HEK293T (cell line): ENCODE results near the gene UFC1.

Source experiments
- CTCF ChIA-PET: fragments of 350-600 bp; formaldehyde crosslinking; extraction: SDS; loops from one replicate; lab custom pipeline; 2021; ENCODE audit warnings: antibody characterized with exemption, inconsistent platforms; lab: Yijun Ruan, JAX
- POLR2A ChIA-PET: fragments of 350-600 bp; formaldehyde crosslinking; extraction: SDS; loops from one replicate; lab custom pipeline; 2020; ENCODE audit warnings: antibody characterized with exemption, inconsistent platforms; lab: Yijun Ruan, JAX
- DNase-seq: peaks from one replicate; pipeline ENCODE4 v3.0.0; 2012; ENCODE audit warnings: mixed read lengths; ENCODE audit errors: extremely low spot score
- ARNT ChIP-seq: fragments of 450-650 bp; IDR thresholded peaks from 2 replicates; pipeline ENCODE4 v1.6.1; 2017; ENCODE audit warnings: mild to moderate bottlenecking
- BHLHE40 ChIP-seq: fragments of 450-650 bp; IDR thresholded peaks from 2 replicates; pipeline ENCODE4 v1.6.1; 2016; ENCODE audit warnings: mild to moderate bottlenecking, moderate library complexity, borderline replicate concordance
- CTBP1 ChIP-seq: fragments of 450-650 bp; IDR thresholded peaks from 2 replicates; pipeline ENCODE4 v1.6.1; 2016; ENCODE audit warnings: borderline replicate concordance
- ELF4 ChIP-seq: fragments of 450-650 bp; IDR thresholded peaks from 2 replicates; pipeline ENCODE4 v1.6.1; 2017; ENCODE audit warnings: antibody characterized with exemption
- FOXA1 ChIP-seq: fragments of 450-650 bp; IDR thresholded peaks from 2 replicates; pipeline ENCODE4 v1.6.1; 2016; ENCODE audit warnings: mild to moderate bottlenecking
- FOXK2 ChIP-seq: fragments of 450-650 bp; IDR thresholded peaks from 2 replicates; pipeline ENCODE4 v1.6.1; 2016; ENCODE audit warnings: mild to moderate bottlenecking
- FOXM1 ChIP-seq: fragments of 450-650 bp; IDR thresholded peaks from 2 replicates; pipeline ENCODE4 v1.6.1; 2017; ENCODE audit warnings: mild to moderate bottlenecking, borderline replicate concordance
- HDGF ChIP-seq: fragments of 450-650 bp; IDR thresholded peaks from 2 replicates; pipeline ENCODE4 v1.6.1; 2017; ENCODE audit warnings: antibody characterized with exemption, borderline replicate concordance
- L3MBTL2 ChIP-seq: fragments of 450-650 bp; conservative IDR thresholded peaks from 2 replicates; pipeline ENCODE4 v1.6.1; 2016; ENCODE audit warnings: mild to moderate bottlenecking
- LEF1 ChIP-seq: fragments of 450-650 bp; IDR thresholded peaks from 2 replicates; pipeline ENCODE4 v1.6.1; 2017; ENCODE audit warnings: mild to moderate bottlenecking, borderline replicate concordance
- NFRKB ChIP-seq: fragments of 450-650 bp; IDR thresholded peaks from 2 replicates; pipeline ENCODE4 v1.6.1; 2016; ENCODE audit warnings: mild to moderate bottlenecking, moderate library complexity
- SP1 ChIP-seq: fragments of 450-650 bp; IDR thresholded peaks from 2 replicates; pipeline ENCODE4 v1.6.1; 2017
- SUZ12 ChIP-seq: fragments of 450-650 bp; IDR thresholded peaks from 2 replicates; pipeline ENCODE4 v1.6.1; 2016; ENCODE audit warnings: mild to moderate bottlenecking
- TARDBP ChIP-seq: fragments of 450-650 bp; IDR thresholded peaks from 2 replicates; pipeline ENCODE4 v1.6.1; 2016
- ZNF384 ChIP-seq: fragments of 450-650 bp; IDR thresholded peaks from 2 replicates; pipeline ENCODE4 v1.6.1; 2016
- TF ChIP-seq, protein P1 (sequence below): fragments of 450-650 bp; IDR thresholded peaks from 2 replicates; pipeline ENCODE4 v1.6.1; 2016

UFC1 gene

DNA sequence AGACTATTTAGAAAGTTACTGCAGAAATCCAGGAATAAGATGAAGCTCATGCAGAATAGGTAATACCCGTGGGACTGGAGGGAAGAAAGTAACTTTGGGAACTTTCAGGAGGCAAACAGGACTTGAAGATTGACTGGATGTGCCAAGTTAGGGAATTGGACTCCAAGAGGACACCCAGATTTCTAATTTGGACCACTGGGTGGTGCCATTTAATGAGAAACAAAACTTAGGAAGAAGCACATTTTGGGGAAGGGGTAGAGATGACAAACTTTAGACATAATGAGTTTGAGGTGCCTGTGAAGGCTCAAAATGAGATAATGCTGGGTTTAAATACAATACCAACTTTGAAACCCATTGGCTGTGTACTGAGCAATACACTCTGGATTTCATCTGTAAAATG lies 26.9 kb downstream of the UFC1 start:
- ChIA-PET POLR2A (no interaction called here), CTCF (no interaction called here)
- TF ChIP-seq NFRKB = no peak
- TF ChIP-seq ZNF384 = no peak
- TF ChIP-seq FOXK2 = no peak
- TF ChIP-seq FOXA1 = no peak
- no peak for TF ChIP-seq SP1
- TF ChIP-seq SUZ12 = no peak
- TF ChIP-seq BHLHE40 = no peak
- no peak for TF ChIP-seq LEF1
- no peak for TF ChIP-seq CTBP1
- TF ChIP-seq ARNT = no peak
- TF ChIP-seq FOXM1 = no peak
- TF ChIP-seq L3MBTL2 = no peak
- TF ChIP-seq, protein P1, sequence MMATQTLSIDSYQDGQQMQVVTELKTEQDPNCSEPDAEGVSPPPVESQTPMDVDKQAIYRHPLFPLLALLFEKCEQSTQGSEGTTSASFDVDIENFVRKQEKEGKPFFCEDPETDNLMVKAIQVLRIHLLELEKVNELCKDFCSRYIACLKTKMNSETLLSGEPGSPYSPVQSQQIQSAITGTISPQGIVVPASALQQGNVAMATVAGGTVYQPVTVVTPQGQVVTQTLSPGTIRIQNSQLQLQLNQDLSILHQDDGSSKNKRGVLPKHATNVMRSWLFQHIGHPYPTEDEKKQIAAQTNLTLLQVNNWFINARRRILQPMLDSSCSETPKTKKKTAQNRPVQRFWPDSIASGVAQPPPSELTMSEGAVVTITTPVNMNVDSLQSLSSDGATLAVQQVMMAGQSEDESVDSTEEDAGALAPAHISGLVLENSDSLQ = no peak
- no peak for TF ChIP-seq TARDBP
- no peak for TF ChIP-seq HDGF
- TF ChIP-seq ELF4 = no peak
- DNase-seq = no peak

DNA sequence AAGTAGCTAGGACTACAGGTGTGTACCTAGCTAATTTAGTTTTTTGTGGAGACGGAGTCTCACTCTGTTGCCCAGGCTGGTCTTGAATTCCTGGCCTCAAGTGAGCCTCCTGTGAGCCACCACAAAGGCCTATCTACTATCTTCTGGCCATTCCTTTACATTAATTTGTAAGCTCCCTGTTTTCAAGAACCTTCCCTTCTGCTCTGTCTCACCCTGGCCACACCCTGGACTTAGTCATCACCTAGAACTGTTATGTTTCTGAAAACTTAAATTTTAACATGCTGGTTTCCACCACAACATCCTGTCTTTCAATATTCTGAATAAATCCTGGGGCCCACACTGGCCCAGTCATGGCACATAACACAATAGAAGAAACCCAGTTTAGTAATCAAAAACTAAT lies 28.4 kb downstream of the UFC1 start:
- no peak for DNase-seq
- CTCF ChIA-PET = no interaction called here
- TF ChIP-seq, protein P1 = no peak
- TF ChIP-seq ARNT (no peak), NFRKB (no peak), SUZ12 (no peak), FOXM1 (no peak), ZNF384 (no peak), L3MBTL2 (no peak)
- POLR2A ChIA-PET = interaction anchor here (1.5 kb wide), 1 partner anchor 29 kb away, joined by 5 read pairs; the partner anchor contains the start of gene UFC1

DNA sequence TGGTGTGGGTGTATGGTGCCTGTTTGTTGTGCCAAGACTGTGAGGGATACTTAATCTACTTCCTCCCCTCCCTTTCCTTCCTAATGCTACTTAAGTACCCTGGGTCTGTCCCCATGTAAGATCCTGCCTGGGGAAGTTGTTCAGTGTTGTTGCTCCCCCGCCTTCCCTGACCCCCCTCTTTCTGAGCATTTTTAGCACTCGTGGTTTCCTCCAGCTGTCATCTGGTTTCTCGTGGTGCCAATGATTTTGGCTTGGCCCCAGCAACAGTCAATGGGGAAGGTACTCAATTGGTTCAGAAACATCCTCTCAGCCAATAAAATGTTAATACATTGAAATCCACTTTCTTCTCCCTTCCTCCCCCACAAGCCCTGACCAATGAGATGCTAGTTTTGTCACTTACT lies 31.5 kb downstream of the UFC1 start:
- TF ChIP-seq SUZ12 (no peak), SP1 (no peak), FOXK2 (no peak), CTBP1 (no peak), TARDBP (no peak), LEF1 (no peak), ARNT (no peak), NFRKB (no peak), FOXA1 (no peak), ELF4 (no peak), BHLHE40 (no peak)
- TF ChIP-seq, protein P1 = no peak
- ChIA-PET POLR2A (no interaction called here), CTCF (no interaction called here)
- no peak for DNase-seq

DNA sequence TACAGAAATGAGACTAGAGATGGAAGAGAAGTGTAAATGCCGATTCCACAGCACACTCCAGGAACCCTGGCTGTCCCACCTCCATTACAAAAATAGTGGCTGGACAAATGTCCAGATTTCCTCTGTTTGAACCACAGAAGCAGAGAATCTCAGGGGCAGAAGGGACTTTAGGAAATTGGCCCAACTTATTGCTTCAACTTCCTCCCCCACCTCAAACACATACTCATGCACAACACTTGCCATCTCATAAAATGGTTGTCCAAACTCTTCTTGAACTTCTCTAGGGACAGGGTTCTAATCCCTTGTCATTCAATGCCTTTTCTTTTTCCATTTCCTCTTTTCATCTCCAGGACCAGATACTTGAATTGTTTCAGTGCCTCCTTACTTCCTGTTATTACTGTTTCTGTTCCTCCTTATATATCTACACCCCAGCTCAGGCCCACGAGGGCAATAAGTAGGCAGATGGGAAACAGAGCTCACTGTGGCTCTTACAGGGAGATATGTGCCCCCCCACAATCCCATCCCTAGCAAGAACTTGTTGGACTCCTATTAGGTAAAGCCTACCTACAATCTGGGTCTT lies 32.0 kb downstream of the UFC1 start:
- no peak for DNase-seq
- ChIA-PET CTCF (no interaction called here), POLR2A (interaction anchor here (1.0 kb wide), 1 partner anchor 16 kb away, joined by 3 read pairs; the partner anchor contains the start of gene NDUFS2)
- no peak for TF ChIP-seq L3MBTL2
- no peak for TF ChIP-seq ELF4
- no peak for TF ChIP-seq FOXA1
- no peak for TF ChIP-seq FOXK2
- TF ChIP-seq FOXM1 = no peak
- no peak for TF ChIP-seq SUZ12
- no peak for TF ChIP-seq HDGF
- TF ChIP-seq TARDBP = no peak
- TF ChIP-seq, protein P1 = no peak
- TF ChIP-seq CTBP1 = no peak
- no peak for TF ChIP-seq SP1
- no peak for TF ChIP-seq ARNT
- no peak for TF ChIP-seq ZNF384
- TF ChIP-seq NFRKB = no peak
- no peak for TF ChIP-seq BHLHE40
- no peak for TF ChIP-seq LEF1

DNA sequence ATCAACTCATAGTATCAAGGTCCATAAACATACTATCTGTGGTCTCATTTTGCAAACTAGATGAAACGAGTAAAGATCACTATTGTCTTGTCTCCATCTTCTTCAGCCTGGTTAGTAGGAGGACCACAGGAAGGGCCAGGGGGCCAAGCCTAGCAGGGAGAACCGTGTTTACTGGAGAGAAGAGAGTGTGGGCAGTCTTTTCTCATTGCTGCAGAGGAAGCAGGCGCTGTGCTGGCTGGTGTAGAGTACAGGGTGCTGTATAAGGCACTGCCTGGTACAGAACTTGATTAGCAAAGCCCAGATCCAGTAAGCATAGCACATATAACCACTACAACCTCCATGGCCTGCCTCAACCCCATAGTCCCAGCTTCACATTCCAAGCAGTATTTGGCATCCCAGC lies 33.5 kb downstream of the UFC1 start:
- DNase-seq = no peak
- ChIA-PET CTCF (no interaction called here), POLR2A (interaction anchor here (1.4 kb wide), 1 partner anchor 14 kb away, joined by 4 read pairs; the partner anchor contains the start of gene NDUFS2)
- TF ChIP-seq FOXM1 (no peak), SP1 (no peak), FOXA1 (no peak), ELF4 (no peak)
- TF ChIP-seq, protein P1 = no peak
